Brain microvascular endothelial cell (primary cell): Measurements from ENCODE around the gene DPH1.

Source experiments
- DNase-seq: peaks from one replicate; pipeline ENCODE4 v3.0.0-alpha.2; 2020
- H3K27ac ChIP-seq: fragments of 250-450 bp; sonication (Bioruptor Pico); 2 replicates; pipeline ENCODE4 v1.5.1; 2020; ENCODE audit warnings: mild to moderate bottlenecking, moderate library complexity
- H3K27me3 ChIP-seq: fragments of 250-450 bp; sonication (Bioruptor Pico); replicated peaks from 2 replicates; pipeline ENCODE4 v1.5.1; 2020; ENCODE audit warnings: mild to moderate bottlenecking
- H3K36me3 ChIP-seq: fragments of 250-450 bp; sonication (Bioruptor Pico); replicated peaks from 2 replicates; pipeline ENCODE4 v1.5.1; 2020; ENCODE audit warnings: mild to moderate bottlenecking
- H3K4me3 ChIP-seq: 2 replicates; pipeline ENCODE4 v1.5.1; 2011; ENCODE audit warnings: low read depth, mild to moderate bottlenecking, control low read depth, low read length, moderate library complexity
- CTCF ChIP-seq: IDR thresholded peaks from 2 replicates; pipeline ENCODE4 v1.5.1; 2011; ENCODE audit warnings: low read depth, mild to moderate bottlenecking, moderate library complexity, low read length, control low read depth, inconsistent platforms; ENCODE audit errors: missing control alignments
- in situ Hi-C: cut with HindIII; loops from 2 replicates; pipeline ENCODE4 v1.10.0; 2017; ENCODE audit warnings: low sequenced_read_pairs, low pct_ligation_motif_present

DPH1 gene

DNA sequence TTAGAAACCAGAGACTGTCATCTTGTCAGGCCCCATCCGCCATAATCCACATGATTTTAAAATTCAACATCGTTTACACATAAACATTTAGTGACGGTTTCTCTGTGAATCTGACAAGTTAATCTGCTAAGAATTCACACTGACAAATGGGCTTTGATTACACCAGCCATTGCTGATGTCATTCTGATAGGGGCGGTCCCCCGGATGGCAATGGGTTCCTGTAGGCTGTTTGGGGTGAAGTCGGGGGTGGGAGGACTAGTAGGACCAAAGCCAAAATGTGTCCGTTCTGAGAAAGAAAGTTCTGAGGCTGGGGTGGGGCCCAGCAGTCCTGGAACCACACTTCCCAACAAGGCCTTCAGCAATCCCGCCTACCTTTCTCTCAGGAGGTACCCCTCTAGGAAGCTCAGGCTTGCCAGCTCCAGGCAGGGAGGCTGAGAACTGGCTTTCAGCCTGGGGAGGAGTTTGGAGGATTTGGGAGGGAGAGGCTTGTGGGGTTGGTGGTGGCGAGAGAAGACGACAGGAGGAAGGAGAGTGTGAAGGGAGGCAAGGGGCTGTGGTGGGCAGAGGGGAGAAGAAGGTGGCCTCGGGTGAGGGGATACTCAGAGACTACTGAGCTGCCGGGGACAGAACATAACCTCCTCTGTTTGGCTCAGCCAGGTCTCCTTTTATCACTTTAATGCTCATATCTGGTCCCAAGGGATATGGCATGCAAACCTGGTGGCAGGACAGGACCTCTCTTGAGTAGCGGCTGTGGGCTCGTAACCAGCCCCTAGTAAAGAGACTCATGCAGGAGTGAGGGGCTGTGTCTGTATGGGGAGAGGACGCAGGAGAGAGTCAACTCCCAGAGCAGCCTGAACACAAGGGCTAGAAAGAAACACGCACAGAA is 33.6 kb downstream of the DPH1 start:
- Histone ChIP-seq H3K36me3 (peaks cover 71% of the 10 kb centered on the region), H3K27ac (peak overlapping the region; percentile 89), H3K4me3 (no peak overlapping the region), H3K27me3 (no peaks in the 10 kb centered on the region)
- TF ChIP-seq CTCF: no peak
- peak; percentile 67 for DNase-seq
- in situ Hi-C loops: no loop called here

- no peaks in the 10 kb centered on the region for H3K27me3 ChIP-seq
- peaks cover 65% of the 10 kb centered on the region for H3K36me3 ChIP-seq
- no peak for TF ChIP-seq CTCF
- no peak overlapping the region for H3K4me3 ChIP-seq
- in situ Hi-C loops: no loop called here
- no peak for DNase-seq
- peak overlapping the region; percentile 89 for H3K27ac ChIP-seq
Measured at GRCh38 chr17:2064147-2064489, 34.2 kb downstream of the DPH1 start.

DNA sequence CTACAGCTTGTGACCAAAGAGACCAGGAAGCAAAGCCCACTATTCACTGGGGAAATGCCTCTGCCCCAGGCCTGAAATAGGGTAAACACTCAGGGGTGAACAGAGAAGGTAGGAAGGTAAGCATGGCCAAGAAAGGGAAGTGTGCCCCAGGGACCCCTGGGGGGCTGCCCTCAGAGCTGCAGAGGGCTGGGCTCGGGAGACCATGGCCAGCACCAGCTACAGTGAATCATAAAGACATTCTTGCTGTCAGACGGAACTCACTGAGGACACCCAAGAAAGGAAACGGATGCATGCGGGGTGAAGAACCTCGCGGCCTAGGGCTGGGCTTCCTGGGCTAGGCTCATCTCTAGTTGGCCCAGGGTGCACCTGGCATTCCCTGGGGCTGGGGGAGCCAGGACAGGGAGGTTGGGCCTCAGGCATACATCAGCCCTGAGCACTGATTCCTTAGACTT is 34.6 kb downstream of the DPH1 start:
- Histone ChIP-seq H3K4me3 (no peak overlapping the region), H3K27me3 (no peaks in the 10 kb centered on the region), H3K27ac (peak overlapping the region; percentile 89), H3K36me3 (peaks cover 61% of the 10 kb centered on the region)
- no peak for TF ChIP-seq CTCF
- peak; percentile 52 for DNase-seq
- in situ Hi-C loops: no loop called here

- H3K4me3 ChIP-seq: no peak overlapping the region
- TF ChIP-seq CTCF: peak; percentile 83
- peak overlapping the region; percentile 89 for H3K27ac ChIP-seq
- peaks cover 54% of the 10 kb centered on the region for H3K36me3 ChIP-seq
- no peaks in the 10 kb centered on the region for H3K27me3 ChIP-seq
- in situ Hi-C loops: no loop called here
- peak; percentile 77 for DNase-seq
Measured at GRCh38 chr17:2064980-2065785, 35.2 kb downstream of the DPH1 start.

GRCh38 chr17:2065949-2066400 is 36.0 kb downstream of the DPH1 start:
- no peak for TF ChIP-seq CTCF
- H3K27ac ChIP-seq: peak overlapping the region; percentile 89
- H3K4me3 ChIP-seq: no peak overlapping the region
- DNase-seq: no peak
- H3K27me3 ChIP-seq: no peaks in the 10 kb centered on the region
- in situ Hi-C loops: no loop called here
- peaks cover 49% of the 10 kb centered on the region for H3K36me3 ChIP-seq
